NCI-H2081 (cell line): ENCODE results near the gene TRMT112.
A peak's percentile ranks its signal among the peaks of the same experiment; 100 is the strongest.
"Not testable (repeated sequence)": the region's sequence is repeated elsewhere in the genome, so short reads cannot be mapped to it uniquely, and the experiment has no call there.

Source experiments
- DNase-seq, 2 experiments: peaks; one replicate each; lab custom pipeline; 2025; lab: John Stamatoyannopoulos, UW

Gene TRMT112

GRCh38 chr11:64312947-64313346 lies 4.4 kb downstream of the TRMT112 start:
- no peak for DNase-seq

DNA sequence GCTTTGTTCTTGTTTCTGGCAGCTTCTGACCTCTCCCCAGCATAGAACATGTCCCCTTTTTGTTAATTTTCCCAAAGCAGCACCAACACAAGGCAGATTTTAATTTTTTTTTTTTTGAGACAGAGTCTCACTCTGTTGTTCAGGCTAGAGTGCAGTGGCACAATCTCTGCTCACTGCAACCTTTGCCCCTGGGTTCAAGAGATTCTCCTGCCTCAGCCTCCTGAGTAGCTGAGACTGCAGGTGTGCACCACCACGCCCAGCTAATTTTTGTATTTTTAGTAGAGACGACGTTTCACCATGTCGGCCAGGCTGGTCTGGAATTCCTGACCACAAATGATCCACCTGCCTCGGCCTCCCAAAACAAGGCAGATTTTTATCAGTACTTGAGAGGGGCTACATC lies 9.6 kb downstream of the TRMT112 start:
- not testable (repeated sequence) for DNase-seq

GRCh38 chr11:64306876-64307622 lies 10.3 kb downstream of the TRMT112 start:
- no peak for DNase-seq

- no peak for DNase-seq
These were observed 10.8 kb downstream of the TRMT112 start for GRCh38 chr11:64306563-64306875.

GRCh38 chr11:64305691-64306562 lies 11.4 kb downstream of the TRMT112 start:
- DNase-seq = peak; percentile 34 to 47

DNA sequence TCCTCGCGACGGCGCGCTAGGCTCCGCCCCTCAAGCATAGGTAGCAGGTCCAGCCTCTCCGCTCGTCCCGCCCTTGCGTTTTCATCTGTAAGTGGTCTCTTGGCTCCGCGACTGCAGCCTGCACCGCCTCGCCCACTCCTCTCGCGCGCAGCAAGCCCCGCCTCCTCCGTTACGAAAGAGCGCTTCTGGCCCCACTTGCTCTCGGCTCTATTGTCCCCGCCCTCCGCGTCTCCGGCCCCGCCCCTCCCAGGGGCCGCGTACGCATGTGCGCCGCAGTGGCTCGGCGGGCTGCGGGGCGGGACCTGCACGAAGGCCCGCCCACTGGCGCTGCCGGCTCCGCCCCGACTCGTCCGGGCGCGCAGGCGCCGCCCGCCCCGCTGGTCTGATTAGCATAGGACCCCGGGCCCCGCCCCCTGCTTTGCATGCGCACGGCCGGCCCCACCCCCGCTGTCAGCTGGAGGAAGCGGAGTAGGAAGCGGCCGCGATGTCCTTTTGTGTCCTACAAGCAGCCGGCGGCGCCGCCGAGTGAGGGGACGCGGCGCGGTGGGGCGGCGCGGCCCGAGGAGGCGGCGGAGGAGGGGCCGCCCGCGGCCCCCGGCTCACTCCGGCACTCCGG lies 12.2 kb downstream of the TRMT112 start, which contains the start of gene ESRRA:
TSS of gene ESRRA (plus strand) at position 450 of the 616 bp plus-strand sequence. CDS start 1,656 bp downstream, outside the sequence.
- DNase-seq = peak; percentile 99 to 100

- DNase-seq = peak; percentile 85 to 87
These were observed 12.9 kb downstream of the TRMT112 start for GRCh38 chr11:64304316-64305072.

DNA sequence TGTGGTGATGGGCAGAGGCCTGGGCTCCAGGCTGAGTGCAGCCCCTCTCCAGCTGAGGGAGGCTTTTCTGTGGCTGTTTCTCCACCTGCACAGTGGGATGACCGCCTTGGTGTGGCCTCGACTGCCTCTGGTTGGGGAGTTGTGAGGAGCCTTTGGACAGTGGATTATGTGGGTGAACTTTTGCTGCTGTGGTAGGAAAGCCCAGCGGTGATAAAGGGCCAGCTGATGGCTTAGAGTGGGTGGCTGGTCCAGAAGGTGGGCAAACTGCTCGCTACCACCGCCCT lies 13.4 kb downstream of the TRMT112 start:
- DNase-seq = no peak

GRCh38 chr11:64303109-64304031 lies 14.0 kb downstream of the TRMT112 start:
- no peak for DNase-seq

DNA sequence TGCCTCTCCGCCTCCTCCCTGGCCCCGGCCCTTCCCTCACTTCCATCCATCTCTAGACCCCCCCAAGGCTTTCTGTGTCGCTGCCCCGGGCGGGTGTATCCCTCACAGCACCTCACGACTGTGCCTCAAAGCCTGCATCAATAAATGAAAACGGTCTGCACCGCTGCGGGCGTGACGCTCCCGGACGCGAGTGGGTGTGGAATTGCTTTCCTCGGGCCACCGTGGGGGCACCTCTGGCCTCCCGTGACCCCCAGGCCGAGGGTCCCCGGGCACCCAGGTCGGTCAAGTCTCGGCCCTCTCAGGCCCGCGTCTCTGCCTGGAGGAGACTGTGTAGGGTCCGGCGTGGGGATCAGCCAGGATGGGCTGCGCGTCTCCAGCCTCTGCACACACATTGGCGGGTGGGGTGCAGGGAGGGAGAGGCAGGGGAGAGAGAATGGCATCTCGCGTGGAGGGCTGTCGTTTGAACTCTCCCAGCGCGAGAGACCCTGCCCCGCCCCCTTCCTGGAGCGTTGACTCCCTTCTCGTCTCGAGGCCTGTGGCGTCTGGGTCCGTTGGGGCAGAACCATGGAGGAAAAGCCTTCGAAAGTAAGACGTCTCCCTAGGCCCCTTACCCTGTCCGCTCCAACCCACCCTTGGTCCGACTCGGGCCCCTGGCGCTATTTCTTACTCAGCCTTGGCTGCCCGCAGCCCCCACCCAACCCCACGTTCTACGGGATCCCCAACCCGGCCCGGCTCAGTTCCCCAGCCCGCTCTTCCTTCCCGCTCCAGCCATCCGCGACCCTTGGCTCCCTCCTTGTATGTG lies 17.3 kb downstream of the TRMT112 start, which contains the start of gene CATSPERZ:
TSS of gene CATSPERZ (plus strand) at position 512 of the 802 bp plus-strand sequence. CDS start at position 565, 53 bp downstream.
- no peak for DNase-seq

GRCh38 chr11:64298966-64299846 lies 18.2 kb downstream of the TRMT112 start:
- DNase-seq = no peak

GRCh38 chr11:64297699-64298358 lies 19.5 kb downstream of the TRMT112 start:
- peak; percentile 20 to 46 for DNase-seq

DNA sequence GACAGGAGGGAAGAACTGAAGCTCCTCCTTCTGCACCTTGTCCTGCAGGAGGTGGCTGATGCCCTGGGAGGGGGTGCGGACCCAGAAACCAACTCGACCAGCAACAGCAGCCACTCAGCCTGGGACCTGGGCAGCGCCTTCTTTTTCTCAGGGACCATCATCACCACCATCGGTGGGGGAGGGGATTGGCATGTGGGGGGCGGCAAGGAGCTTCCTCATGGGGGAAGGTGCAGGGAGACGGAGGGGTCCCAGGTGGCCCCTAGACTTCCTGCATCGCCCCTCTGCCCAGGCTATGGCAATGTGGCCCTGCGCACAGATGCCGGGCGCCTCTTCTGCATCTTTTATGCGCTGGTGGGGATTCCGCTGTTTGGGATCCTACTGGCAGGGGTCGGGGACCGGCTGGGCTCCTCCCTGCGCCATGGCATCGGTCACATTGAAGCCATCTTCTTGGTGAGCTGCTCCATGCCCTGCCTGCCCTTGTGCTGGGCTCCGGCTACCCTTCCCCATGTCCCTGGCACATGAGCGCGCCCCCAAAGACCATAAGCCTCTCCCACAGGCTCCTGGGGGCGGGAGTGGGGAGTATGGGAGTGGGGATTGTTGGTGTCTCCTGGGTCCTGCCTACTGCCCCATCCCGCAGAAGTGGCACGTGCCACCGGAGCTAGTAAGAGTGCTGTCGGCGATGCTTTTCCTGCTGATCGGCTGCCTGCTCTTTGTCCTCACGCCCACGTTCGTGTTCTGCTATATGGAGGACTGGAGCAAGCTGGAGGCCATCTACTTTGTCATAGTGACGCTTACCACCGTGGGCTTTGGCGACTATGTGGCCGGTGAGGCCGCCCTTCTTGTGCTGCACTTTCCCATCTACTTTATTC lies 20.3 kb downstream of the TRMT112 start:
- no peak for DNase-seq

DNA sequence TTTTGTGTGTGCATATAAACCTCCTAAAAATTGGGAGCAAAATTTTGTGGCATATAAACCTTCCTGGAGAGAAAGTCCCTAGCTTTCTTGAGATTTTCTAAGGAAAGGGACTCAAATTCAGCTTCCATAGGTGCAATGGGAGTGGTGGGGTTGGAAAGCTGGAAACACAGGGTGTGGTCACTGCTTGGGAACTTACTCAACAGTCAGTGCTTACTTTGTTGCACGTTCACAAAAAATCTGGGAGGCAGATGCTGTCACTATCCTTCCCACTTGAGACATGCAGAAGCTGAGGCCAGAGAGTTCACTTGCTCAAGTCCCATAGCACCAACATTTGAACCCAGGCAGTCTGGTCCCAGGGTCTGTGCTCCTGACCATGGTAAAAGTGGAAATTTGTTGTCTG lies 21.1 kb downstream of the TRMT112 start:
- DNase-seq = no peak

DNA sequence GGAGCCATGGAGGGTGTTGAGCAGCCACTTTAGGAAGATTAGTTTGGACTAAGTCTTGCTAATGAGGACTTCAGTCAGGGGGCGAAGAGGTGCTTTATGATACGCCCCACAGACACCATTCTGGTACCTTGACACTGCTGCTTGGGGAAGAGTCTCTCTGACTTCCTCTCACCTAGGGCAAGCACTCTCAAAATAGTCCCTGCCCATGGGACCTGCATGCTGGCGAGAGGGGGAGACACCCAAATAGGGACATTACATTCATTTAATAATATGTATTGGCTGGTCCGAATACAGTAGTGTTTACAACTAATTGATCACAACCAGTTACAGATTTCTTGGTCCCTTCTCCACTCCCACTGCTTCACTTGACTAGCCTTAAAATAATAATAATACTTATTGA lies 21.6 kb downstream of the TRMT112 start:
- no peak for DNase-seq

DNA sequence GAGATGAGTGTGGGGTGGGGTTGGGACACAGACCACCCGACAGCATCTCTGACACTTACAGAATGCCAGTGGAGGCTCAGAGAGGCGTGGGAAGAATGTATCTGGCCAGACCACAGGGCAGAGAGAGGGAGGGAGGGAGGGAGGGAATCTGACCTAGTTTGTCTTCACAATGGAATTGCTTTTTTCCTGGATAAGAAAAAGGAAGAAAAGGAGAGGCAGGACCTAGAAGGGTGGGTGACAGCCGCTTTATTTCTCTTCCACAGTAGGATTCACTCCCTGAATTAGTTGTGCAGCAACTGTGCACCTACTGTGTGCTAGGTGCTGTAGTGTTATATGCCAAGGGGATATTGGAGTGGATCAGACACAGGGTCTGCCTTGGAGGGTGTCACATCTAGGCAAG lies 22.6 kb downstream of the TRMT112 start:
- DNase-seq = no peak

DNA sequence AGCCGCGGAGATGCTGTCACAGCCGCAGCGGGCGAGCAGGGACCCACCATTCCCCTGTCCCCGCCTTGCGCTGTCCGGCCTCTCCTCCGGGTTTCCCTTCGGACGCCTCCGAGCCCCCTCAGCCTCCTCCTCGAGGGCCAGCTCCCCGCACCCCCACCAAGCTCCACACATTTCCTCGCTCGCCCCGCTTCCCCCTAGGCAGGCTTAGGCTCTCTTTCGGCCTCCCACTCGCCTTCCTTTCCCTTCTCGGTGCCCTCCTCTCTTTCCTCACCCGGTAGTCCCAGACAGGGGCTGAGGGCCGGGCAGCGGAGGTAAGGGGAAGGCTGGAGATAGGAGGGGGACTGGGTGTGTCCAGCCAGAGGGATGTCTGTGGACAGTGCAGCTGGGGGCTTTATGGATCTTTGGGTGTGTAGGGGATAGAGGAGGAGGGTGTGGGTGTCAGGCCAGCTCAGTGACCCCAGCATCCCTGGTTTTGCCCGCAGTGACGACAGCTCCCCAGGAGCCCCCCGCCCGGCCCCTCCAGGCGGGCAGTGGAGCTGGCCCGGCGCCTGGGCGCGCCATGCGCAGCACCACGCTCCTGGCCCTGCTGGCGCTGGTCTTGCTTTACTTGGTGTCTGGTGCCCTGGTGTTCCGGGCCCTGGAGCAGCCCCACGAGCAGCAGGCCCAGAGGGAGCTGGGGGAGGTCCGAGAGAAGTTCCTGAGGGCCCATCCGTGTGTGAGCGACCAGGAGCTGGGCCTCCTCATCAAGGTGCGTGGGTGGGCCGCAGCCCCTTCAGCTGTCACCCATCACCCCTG lies 24.7 kb downstream of the TRMT112 start:
- no peak for DNase-seq
